ENCODE measurements around the gene DCST1.

DNA sequence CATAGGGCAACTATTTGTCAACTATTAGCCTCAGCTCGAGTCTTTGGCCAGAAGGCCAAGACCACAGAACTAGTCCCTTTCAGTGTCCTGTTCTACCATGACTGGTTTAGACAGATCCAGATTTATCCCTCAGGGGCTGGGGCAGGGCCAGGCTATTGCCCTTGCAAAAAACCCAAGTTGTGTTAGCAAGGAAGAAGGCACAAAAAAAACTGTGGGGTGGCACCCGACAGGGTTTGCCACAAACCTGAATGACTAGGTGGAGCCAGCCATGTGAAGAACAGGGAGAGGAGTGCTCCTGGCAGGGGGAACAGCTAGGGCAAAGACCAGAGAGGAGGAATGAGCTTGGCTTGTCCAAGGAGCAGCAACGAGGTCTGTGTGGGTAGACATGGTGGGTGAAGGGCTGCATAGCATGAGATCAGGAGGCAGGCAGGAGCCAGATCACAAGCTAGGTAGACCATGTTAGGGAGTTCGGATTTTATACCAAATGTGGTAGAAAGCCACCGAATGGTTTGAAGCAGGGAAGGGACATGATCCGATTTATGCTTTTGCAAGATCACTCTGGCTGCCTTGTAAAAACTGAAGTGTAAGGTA lies 4.3 kb downstream of the DCST1 start:
- TF ChIP-seq POLR2A (IDR thresholded peaks at IDR 0.05): no peak
- TF ChIP-seq, protein P1, sequence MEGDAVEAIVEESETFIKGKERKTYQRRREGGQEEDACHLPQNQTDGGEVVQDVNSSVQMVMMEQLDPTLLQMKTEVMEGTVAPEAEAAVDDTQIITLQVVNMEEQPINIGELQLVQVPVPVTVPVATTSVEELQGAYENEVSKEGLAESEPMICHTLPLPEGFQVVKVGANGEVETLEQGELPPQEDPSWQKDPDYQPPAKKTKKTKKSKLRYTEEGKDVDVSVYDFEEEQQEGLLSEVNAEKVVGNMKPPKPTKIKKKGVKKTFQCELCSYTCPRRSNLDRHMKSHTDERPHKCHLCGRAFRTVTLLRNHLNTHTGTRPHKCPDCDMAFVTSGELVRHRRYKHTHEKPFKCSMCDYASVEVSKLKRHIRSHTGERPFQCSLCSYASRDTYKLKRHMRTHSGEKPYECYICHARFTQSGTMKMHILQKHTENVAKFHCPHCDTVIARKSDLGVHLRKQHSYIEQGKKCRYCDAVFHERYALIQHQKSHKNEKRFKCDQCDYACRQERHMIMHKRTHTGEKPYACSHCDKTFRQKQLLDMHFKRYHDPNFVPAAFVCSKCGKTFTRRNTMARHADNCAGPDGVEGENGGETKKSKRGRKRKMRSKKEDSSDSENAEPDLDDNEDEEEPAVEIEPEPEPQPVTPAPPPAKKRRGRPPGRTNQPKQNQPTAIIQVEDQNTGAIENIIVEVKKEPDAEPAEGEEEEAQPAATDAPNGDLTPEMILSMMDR (IDR thresholded peaks at IDR 0.05): peak in 1 of 6 experiments; percentile 3

Measured in esophagus squamous epithelium (tissue), 4 donors.